SK-N-MC (cell line): Measurements from ENCODE around the gene ZNF655.

Experiments used
- EZH2 ChIP-seq: fragments of 200-600 bp; sonication (generic); IDR thresholded peaks from one replicate; pipeline ENCODE4 v1.6.1; 2017; ENCODE audit warnings: antibody characterized with exemption
- FOXP2 ChIP-seq: optimal IDR thresholded peaks from 2 replicates; pipeline ENCODE3; 2011; ENCODE audit warnings: mild to moderate bottlenecking, moderate library complexity; ENCODE audit not compliant: insufficient read depth; ENCODE audit errors: extremely low read length, control extremely low read depth
- POLR2AphosphoS5 ChIP-seq: IDR thresholded peaks from 2 replicates; pipeline ENCODE4 v1.6.1; 2012; ENCODE audit warnings: mild to moderate bottlenecking, low read depth, low read length, borderline replicate concordance

DNA sequence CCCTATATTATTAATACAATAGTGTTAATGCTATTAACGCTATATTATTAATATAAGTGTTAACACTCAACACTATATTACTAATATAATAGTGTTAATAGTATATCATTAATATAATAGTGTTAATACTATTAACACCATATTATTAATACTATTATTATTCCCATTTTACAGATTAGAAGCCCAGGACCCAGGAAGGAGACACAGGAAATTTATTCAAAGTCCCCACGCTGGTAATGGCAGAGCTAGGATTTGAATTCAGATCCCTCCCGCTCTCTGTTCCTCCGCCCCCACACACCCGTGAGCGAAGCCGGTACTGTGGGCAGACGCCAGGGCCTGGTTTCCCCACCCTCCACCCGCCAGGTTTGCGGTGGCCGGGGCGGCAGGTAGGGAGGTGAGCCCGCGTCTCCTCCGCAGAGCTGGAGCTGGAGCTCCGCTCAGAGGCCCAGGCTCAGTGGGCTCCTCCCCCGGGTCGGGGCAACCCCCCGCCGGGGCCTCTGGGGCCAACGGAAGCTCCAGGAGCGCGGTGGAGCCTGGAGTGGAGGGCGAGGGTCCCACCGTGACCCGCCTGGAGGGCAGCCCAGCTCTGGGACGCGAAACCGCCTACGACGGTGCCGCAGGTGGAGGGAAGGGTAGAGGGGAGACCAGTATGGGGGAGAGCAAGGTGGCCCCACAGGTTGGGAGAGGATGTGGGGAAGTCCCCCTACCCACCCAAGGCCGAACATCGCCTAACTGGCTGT lies 39.5 kb downstream of the ZNF655 start, which contains the start of gene TMEM225B:
- TF ChIP-seq POLR2AphosphoS5 (no peak), EZH2 (no peak), FOXP2 (no peak)
